ENCODE data around the gene ABCG1. TPM values are rescaled to one million over a fixed set of nuclear protein-coding genes. Genes with fewer than 3 reads are reported as not detected.

Gene ABCG1
- total RNA-seq, 2 experiments from 2014 or later = 16.7 to 17.3 TPM

- peaks cover 47% of the 10 kb centered on the region; the same call in 1 of the 2 replicates for H3K79me2 ChIP-seq (ENCODE audit: insufficient read depth, low read depth, low read length)
- CTCF ChIA-PET (ENCODE audit: unreplicated experiment) = interaction anchor here (1.3 to 1.6 kb wide), 2 partner anchors 10 to 15 kb away, joined by 3 to 5 read pairs; no protein-coding TSS in a partner anchor
- no TSS peak for BruUV-seq (replicated peaks)
- H3K4me2 ChIP-seq (ENCODE audit: low read length) = peak overlapping the region; percentile 69
- H3K27ac ChIP-seq (ENCODE audit: low read depth, low read length, poor library complexity, severe bottlenecking) = peak overlapping the region; percentile 90
- TF ChIP-seq EZH2phosphoT487 (IDR thresholded peaks at IDR 0.05; ENCODE audit: borderline replicate concordance, low read depth, low read length) = no peak
- no peak for TF ChIP-seq CTCF (conservative IDR thresholded peaks at IDR 0.05; ENCODE audit: low read length)
- H3K9me3 ChIP-seq (ENCODE audit: low read length) = no peaks in the 10 kb centered on the region
- POLR2A ChIA-PET = interaction anchor here (0.7 to 2.4 kb wide), 6 partner anchors 10 to 60 kb away, joined by 3 to 12 read pairs (median 6); no protein-coding TSS in a partner anchor
- H2AFZ ChIP-seq (ENCODE audit: low read length) = no peak overlapping the region
- H3K4me1 ChIP-seq (ENCODE audit: insufficient read depth, low read length, poor library complexity, severe bottlenecking) = peaks cover 89% of the 10 kb centered on the region
- H3K36me3 ChIP-seq (ENCODE audit: insufficient read depth, low read length) = peaks cover 3% of the 10 kb centered on the region; the same call in 1 of the 2 replicates
- peak; percentile 91 for DNase-seq (ENCODE audit: low spot score)
- H3K4me3 ChIP-seq (ENCODE audit: low read depth, low read length, poor library complexity, severe bottlenecking) = peak overlapping the region; percentile 44
- intact Hi-C loops (cut with micrococcal nuclease; ENCODE audit: unreplicated experiment) = loop anchor here (2.0 kb wide), 2 partner anchors 16 to 60 kb away; no protein-coding TSS in a partner anchor
- H3K9me2 ChIP-seq (ENCODE audit: insufficient read depth, low read length) = no peaks in the 10 kb centered on the region
- H4K20me1 ChIP-seq (ENCODE audit: insufficient read depth, low read length) = no peaks in the 10 kb centered on the region
Observed at GRCh38 chr21:42248783-42249597, 30.1 kb downstream of the ABCG1 start.

GRCh38 chr21:42250422-42251403, 31.8 kb downstream of the ABCG1 start:
- Histone ChIP-seq H3K4me2 (ENCODE audit: low read length) (peak overlapping the region; percentile 69), H2AFZ (ENCODE audit: low read length) (no peak overlapping the region), H3K27ac (ENCODE audit: low read depth, low read length, poor library complexity, severe bottlenecking) (peak overlapping the region; percentile 90), H4K20me1 (ENCODE audit: insufficient read depth, low read length) (no peaks in the 10 kb centered on the region), H3K79me2 (ENCODE audit: insufficient read depth, low read depth, low read length) (peaks cover 51% of the 10 kb centered on the region; the same call in 1 of the 2 replicates), H3K36me3 (ENCODE audit: insufficient read depth, low read length) (peaks cover 3% of the 10 kb centered on the region; the same call in 1 of the 2 replicates), H3K9me2 (ENCODE audit: insufficient read depth, low read length) (no peaks in the 10 kb centered on the region), H3K4me3 (ENCODE audit: low read depth, low read length, poor library complexity, severe bottlenecking) (no peak overlapping the region), H3K4me1 (ENCODE audit: insufficient read depth, low read length, poor library complexity, severe bottlenecking) (peaks cover 89% of the 10 kb centered on the region), H3K9me3 (ENCODE audit: low read length) (no peaks in the 10 kb centered on the region)
- no peak for DNase-seq (ENCODE audit: low spot score)
- TF ChIP-seq EZH2phosphoT487 (IDR thresholded peaks at IDR 0.05; ENCODE audit: borderline replicate concordance, low read depth, low read length) (no peak), CTCF (conservative IDR thresholded peaks at IDR 0.05; ENCODE audit: low read length) (no peak)
- BruUV-seq (replicated peaks) = no TSS peak
- CTCF ChIA-PET (ENCODE audit: unreplicated experiment) = no interaction called here
- intact Hi-C loops (cut with micrococcal nuclease; ENCODE audit: unreplicated experiment) = no loop called here
- POLR2A ChIA-PET = interaction anchor here (0.9 to 2.4 kb wide), 5 partner anchors 9 to 61 kb away, joined by 3 to 12 read pairs (median 6); no protein-coding TSS in a partner anchor
